LNCAP (cell line): ENCODE data around the gene ACSL1.

ENCODE experiments used
- TF ChIP-seq, protein P1 (sequence below): fragments of 450-650 bp; IDR thresholded peaks from 2 replicates; pipeline ENCODE4 v1.5.1; 2017; ENCODE audit warnings: mild to moderate bottlenecking

Gene ACSL1

DNA sequence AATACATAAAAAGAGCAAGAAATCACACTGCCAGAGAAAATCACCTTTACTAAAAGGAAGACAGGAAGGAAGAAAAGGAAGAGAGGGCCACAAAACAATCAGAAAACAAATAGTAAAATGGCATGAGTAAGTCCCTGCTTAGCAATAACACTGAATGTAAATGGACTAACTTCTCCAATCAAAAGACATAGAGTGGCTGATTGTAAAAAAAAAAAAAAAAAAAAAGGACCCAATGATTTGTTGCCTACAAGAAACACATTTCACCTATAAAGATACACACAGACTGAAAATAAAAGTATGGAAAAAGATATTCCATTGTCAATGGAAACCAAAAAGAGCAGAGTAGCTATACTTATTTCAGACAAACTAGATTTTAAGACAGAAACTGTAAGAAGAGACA, 104.5 kb downstream of the ACSL1 start:
- TF ChIP-seq, protein P1, sequence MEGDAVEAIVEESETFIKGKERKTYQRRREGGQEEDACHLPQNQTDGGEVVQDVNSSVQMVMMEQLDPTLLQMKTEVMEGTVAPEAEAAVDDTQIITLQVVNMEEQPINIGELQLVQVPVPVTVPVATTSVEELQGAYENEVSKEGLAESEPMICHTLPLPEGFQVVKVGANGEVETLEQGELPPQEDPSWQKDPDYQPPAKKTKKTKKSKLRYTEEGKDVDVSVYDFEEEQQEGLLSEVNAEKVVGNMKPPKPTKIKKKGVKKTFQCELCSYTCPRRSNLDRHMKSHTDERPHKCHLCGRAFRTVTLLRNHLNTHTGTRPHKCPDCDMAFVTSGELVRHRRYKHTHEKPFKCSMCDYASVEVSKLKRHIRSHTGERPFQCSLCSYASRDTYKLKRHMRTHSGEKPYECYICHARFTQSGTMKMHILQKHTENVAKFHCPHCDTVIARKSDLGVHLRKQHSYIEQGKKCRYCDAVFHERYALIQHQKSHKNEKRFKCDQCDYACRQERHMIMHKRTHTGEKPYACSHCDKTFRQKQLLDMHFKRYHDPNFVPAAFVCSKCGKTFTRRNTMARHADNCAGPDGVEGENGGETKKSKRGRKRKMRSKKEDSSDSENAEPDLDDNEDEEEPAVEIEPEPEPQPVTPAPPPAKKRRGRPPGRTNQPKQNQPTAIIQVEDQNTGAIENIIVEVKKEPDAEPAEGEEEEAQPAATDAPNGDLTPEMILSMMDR = no peak

DNA sequence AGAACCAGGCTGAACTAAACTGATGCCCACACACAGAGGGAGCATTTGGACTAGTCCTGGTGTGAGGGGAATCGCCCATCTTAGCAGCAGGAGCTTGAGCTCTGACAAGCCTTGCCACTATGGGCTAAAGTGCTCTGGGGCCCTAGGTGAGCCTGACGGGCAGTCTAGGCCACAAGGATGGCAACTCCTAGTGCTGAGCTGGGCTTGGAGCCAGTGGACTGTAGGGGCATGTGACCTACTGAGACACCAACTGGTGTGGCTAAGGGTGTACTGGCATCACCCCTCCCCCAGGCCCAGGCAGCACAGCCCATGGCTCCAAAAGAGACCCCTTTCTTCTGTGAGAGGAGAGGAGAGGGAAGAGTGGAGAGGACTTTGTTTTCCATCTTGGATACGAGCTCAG, 106.4 kb downstream of the ACSL1 start:
- TF ChIP-seq, protein P1 = no peak

DNA sequence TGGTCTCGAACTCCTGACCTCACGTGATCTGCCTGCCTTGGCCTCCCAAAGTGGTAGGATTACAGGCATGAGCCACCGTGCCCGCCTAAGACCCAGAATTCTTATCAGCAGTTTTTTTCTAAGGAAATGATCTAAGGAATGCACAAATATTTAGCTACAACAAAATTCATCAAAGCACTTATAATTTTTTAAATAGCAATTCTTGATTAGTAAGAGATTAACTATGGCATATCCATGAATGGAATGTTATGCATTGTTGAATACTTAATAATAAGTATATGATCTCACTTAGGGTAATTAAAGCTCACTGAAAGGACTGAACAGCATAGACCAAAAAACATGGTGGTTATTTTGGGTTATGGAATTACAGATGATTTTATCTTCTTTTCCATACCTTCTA, 110.2 kb downstream of the ACSL1 start:
- TF ChIP-seq, protein P1 = no peak

DNA sequence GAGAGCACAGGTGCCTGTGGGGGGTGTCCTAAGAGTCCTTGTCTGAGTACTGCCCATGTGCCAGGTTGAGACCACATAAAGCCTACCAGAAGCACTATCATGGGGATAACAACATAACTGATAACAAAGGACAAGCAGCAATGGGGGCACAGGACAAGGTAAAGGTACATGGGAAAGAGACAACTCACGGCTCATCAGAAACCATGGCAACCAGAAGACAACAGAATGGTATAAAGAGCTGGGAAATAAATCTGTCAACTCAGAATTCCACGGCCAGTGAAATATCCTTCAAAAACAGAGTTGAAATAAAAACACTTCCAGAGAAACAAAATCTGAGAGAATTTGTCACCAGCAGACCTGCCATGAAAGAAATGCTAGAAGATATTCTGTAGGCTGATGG, 111.9 kb downstream of the ACSL1 start:
- TF ChIP-seq, protein P1 = no peak

DNA sequence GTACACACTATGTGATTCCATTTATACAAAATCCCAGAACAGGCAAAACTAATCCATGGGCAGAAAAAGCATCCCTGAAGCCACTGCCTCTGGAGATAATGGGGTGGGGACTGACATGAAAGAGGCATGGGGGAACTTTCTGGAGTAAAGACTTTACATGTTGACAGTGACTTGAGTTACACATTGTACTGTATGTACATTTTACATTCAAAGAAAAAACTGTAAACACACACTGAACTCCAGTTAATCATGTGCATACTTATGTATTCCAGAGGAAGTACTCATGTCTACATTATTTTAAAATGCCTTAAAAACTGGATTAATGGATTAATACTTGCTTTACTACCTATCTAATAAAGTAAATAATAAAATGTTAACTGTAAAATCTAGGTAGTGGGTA, 113.4 kb downstream of the ACSL1 start:
- TF ChIP-seq, protein P1 = no peak

DNA sequence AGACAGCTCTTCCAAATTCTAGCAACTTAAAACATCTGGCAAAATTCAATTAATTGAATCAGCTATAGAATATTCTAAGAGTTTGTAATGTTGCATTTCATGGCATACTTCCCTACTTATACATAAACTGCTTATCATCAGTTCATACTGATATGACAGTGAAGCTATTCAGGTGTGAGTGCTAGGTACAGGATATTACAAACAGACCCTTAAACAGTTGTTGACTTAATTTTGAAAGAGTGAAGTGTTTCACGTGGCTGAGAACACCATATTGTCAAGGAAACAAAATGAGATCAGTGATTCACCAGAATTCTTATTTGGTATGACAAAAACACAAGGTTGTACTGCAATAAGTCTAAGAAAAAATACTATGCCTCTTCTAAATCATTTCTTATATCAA, 119.3 kb downstream of the ACSL1 start:
- TF ChIP-seq, protein P1 = no peak

DNA sequence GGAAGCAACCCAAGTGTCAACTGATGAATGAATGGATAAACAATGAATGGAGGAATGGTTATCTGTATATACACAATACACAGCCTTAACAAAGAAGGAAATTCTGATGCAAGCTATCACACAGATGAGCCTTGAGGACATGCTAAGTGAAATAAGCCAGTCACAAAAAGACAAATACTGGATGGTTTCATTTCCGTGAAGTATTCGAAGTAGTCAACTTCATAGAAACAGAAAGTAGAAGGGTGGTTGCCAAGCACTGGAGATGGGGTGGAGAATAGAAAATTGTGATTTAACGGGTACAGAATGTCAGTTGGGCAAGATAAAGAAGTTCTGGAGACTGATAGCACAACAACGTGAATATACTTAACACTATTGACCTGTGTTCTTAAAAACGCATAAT, 120.1 kb downstream of the ACSL1 start:
- TF ChIP-seq, protein P1 = no peak
